CD1c-positive myeloid dendritic cell (primary cell): ENCODE data around the gene ATF7.
"Not testable (repeated sequence)": the region's sequence is repeated elsewhere in the genome, so short reads cannot be mapped to it uniquely, and the experiment has no call there.

Experiments used
- DNase-seq: peaks from one replicate; pipeline ENCODE4 v3.0.0-alpha.2; 2016; ENCODE audit errors: extremely low spot score

Gene ATF7

DNA sequence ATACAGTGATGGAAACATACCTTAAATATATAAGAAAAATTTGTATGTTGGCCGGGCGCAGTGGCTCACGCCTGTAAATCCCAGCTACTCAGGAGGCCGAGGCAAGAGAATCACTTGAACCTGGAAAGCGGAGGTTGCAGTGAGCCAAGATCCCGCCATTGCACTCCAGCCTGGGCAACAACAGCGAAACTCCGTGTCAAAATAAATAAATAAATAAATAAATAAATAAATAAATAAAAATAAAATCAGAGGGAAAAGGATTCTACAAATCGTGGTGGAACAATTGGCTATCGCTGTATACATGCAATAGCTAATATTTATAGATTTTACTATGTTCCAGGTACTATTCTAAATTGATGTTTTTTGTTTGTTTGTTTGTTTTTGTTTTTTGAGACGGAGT is 1.7 kb upstream of the ATF7 start:
- no peak for DNase-seq

DNA sequence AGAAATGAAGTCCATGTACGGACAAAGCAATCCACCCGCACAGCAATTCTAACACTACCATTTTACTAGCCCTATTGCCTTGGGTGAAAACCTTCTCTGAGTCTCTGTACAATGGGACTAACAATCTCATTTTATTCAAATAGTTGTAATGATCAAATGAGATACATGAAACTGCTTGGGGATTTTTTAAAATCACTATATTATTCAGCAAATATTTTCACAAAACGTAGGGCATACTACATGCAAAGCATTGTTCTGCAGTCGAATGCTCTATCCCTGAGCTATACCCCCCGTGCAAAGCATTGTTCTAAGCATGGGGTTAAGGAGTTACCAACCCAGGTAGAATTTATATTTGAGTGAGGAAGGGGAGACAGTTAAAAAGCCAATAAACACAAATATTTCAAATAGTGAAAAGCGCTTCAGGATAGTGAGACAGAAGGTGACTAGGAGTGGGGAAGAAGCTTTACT is 554 bp upstream of the ATF7 start:
- DNase-seq: no peak

DNA sequence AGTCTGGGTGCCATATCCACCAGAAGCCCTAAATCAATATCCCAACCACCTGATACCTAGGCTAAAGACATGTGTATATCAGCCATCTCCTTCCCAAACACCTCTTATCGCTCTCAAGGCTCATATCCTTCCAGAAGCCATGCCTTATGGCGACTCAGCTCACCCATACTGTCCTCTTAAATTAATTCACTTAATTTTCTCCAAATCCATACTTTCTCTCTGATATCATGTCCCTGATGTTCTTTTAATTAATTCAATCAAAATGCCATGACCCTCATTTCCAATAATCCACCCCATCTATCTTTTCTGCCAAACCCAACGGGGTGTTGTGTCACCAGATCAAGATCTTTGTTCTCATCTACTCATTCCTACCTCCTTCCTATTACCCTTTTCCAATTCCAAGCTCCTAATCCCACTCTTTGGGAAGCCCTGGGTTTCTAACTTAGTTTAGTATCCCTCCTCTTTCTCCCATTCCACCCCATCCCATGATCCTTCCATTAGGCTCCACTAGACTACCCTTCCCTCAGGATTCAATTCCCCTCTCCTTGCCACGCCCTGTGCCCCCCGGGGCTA is 723 bp downstream of the ATF7 start:
- DNase-seq: no peak

DNA sequence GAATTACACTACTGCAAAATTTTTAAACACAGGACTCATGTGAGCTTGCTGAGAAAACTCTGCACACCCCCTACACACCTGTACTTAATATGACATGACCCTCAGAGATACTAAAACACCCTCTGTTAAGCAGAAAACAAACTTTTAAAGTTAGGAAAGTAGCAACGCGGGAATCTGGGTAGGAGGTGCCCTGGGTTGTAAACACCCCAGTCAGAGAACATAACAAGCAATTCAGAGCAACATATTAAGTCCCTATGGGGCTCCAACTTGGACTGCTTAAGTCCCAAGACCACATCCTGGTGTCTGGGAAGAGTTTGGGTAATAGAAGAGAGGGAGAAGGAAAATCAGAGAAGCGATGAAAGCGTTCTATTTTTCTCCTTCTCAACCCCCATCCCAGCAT is 1.2 kb downstream of the ATF7 start:
- DNase-seq: no peak

DNA sequence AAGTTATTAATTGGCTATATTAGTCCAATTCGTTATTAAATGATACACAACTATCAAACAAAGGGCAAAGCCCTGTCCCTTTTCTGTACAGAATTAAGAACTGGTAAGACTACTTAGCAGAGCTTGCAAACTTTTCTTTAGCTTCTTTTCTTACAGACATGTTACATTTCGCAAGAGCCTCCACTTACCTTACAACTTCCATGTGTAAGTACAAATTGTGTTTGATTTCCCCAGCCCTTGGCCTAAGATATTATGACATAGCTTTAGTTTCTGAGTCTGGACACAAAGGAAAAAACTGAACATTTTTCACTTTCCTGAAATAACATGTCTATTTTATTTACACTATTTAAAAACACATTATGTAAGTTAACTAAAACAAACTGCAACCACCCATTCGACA is 1.7 kb downstream of the ATF7 start:
- peak; percentile 14 for DNase-seq

DNA sequence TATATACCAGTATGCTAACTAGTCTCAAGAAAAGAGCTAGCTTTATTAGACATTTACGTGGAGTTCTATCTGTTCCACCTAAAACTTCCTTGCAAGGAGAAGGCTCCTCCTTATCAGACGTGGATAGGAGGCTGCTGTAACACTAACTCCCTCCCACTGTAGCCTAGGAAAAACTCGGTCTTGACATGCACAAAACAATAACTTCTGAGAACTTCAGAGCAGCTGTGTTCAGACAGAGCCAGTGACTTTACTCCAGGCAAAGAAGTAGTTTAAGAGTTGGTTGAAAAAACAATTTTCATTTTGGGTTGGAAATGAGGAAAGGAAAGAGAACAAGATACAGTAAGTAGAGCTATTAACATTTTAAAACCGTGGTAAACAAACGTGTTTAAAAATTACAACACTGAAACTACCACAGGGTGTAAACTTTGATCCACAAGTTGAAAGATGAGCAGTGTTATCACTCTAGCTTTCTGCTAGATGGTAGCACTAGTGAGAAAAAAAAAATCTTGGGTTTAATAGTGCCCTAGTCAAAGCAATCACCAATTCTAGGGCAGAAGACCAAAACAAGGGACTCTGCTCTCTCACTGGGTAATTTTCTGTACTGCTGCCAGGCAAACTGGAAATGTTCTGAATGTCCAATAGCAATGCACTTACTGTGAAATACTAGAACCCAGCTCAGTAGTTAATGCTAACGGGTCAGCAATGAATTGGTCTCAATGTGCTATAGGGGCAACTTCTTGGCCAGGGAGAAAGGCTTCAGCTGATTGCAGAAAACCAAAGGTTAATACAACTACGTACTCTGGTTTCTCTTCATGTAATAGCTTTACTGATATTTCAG is 2.4 kb downstream of the ATF7 start:
- DNase-seq: no peak

DNA sequence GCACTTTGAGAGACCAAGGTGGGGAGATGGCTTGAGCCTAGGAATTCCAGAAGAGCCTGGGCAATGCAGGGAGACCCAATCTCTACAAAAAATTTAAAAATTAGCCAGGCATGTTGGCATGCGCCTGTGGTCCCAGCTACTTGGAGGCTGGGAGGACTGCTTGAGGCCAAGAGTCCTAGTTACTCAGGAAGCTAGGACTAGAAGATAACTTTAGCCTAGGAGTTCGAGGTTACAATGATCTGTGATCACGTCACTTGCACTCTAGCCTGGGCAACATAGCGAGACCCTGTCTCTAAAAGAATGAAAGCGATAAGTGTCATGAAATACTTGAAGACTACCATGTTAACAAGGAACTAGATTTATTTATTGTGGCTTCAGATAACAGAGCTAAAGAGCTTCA is 3.5 kb downstream of the ATF7 start:
- DNase-seq: no peak

DNA sequence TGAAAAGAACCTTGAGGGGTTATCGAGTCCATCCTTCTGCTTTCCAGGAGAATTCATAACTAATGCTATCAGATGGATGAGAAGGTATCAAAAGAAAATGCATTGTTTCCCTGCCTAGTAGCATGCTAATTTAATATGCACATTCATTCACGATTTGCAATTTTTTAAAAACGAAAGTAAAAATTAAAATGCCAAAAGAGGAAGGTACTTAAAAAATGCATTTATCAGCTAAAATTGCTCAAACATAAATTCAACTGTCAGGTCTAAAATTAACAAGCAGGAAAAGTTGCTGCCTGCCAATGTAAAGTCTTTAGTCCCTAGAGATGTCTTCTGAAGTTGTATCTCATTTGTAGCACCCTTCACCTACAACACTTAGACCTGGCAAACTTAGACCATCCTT is 7.9 kb downstream of the ATF7 start:
- peak; percentile 41 for DNase-seq

DNA sequence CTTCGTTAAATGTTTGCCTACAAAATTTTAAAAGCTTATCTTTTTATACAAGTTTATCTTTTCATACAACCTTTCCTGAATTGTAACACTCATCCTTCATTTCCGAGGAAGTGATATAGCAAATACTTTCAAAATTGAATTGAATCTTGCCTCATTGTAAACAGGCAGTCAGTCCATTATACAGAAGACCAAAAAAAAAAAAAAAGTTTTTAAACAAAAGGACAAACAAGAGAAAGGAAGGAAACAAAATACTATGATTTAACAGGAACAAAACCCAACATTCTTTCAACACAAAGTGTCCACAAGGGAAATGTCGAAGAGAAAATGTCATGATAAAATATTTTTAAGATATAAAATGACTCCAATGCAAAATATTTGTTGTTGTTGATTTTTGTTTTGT is 8.5 kb downstream of the ATF7 start:
- DNase-seq: peak; percentile 5

DNA sequence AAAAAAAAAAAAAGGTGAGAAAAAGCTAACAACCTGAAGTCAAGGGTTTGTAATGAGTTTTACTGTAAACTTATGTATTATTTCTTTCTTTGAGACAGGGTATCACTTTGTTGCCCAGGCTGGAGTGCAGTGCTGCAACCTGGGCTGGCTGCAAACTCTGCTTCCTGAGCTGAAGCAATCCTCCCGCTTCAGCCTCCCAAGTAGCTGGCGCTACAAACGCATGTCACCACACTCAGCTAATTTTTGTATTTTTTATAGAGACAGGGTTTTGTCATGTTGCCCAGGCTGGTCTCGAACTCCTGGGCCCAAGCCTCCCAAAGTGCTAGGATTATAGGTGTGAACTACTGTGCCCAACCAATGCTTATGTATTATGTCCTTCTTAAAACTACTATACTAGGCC is 9.2 kb downstream of the ATF7 start:
- DNase-seq: no peak

DNA sequence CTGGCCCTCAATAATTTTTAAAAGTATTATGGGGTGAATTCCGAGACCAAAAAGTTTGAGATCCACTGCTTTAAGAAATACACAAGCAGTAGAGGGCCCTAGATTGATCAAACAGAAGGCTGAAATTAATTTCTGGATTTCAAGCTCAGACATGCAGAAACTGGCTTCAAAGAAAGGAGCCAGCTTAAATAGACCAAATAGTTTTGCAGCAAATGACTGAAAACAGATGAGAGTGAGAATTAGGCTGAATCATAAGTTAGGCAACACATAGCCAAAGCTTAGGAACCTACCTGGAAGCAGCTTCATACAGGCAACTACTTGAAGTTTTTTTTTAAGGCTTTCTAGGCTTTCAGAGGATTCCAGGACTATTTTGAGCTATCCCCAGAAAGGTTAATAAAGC is 12.4 kb downstream of the ATF7 start:
- DNase-seq: no peak

DNA sequence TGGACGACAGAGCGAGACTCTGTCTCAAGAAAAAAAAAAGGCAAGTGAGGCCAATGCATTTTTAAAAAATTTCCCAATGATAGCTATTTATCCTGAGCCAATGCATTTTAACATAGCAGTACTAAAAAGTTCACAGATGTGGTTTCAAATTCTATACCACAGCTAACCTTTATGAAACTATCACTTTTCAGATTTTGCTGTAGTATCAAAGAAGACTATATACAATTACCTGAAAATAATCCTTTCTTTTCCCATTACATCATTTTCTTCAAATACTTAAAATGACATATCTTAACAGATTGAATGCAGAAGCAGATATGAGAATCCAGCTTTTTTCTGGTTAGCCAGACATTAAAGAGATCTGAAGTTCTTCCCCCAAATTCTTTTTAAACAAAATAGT is 13.2 kb downstream of the ATF7 start:
- no peak for DNase-seq

DNA sequence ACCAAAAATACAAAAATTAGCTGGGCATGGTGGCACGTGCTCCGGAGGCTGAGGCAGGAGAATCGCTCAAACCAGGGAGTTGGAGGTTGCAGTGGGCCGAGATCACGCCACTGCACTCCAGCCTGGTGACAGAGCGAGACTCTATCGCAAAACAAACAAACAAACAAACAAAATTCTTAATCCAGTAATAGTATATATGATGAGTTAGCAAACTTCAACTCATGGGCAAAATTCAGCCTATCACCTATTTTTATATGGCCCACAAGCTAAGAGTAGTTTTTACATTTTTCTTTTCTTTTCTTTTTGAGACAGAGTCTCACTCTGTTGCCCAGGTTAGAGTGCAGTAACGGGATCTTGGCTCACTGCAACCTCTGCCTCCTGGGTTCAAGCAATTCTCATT is 14.9 kb downstream of the ATF7 start:
- no peak for DNase-seq

DNA sequence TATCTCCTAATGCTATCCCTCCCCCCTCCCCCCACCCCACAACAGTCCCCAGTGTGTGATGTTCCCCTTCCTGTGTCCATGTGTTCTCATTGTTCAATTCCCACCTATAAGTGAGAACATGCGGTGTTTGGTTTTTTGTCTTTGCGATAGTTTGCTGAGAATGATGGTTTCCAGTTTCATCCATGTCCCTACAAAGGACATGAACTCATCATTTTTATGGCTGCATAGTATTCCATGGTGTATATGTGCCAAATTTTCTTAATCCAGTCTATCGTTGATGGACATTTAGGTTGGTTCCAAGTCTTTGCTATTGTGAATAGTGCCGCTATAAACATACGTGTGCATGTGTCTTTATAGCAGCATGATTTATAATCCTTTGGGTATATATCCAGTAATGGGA is 19.5 kb downstream of the ATF7 start:
- DNase-seq: not testable (repeated sequence)

DNA sequence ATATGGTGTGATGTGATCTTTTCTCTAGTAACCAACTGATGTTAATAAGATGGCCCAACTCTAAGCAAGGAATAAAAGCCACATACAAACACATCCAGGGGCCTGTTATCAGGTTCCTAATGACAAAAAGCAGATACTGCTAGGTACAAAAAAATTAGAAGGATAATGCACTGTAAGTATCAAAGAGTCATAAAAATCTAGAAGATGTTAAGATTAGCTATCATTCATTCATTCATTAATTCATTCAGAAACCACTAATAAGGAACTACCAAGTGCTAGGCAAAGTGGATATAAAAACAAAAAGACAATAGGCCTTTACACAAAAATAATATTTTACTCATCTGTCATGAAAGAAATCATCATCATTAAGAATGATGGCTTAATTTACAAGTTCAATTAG is 21.6 kb downstream of the ATF7 start:
- no peak for DNase-seq

DNA sequence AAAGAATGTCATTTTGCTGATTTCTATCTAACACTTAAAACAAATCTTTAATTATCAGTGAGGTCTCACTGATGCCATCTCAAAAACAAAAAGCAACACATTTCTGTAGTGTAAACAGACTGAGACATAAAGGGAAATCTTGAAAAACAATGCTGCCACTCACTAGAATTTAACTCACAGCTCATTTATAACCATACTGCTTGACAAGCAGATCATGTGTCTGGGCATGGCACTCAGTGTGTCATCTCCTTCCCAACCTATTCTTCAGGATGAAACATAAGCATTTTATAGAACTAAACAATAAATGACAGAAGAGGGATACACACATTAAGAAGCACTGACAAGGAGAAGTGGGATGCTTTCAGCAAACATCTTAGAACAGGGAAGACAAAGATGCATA is 22.4 kb downstream of the ATF7 start:
- no peak for DNase-seq

DNA sequence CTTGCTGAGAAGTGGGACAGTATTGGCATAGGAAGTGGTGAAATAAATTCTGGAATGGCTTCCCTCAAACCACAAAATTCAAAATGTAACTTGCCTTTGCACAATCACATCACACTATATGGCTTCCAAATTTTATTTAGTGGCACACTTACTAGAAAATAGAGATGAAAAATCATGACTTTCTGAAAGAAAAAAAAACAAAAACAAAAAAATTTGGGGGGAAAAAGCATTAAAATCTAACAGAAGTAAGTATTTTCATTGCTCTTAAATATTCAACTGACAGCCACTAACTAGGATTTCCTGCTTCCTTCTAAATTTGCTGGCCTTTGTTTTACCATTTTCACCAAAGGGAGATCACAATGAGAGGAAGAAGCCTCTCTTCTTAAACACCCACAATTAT is 23.0 kb downstream of the ATF7 start:
- DNase-seq: no peak

DNA sequence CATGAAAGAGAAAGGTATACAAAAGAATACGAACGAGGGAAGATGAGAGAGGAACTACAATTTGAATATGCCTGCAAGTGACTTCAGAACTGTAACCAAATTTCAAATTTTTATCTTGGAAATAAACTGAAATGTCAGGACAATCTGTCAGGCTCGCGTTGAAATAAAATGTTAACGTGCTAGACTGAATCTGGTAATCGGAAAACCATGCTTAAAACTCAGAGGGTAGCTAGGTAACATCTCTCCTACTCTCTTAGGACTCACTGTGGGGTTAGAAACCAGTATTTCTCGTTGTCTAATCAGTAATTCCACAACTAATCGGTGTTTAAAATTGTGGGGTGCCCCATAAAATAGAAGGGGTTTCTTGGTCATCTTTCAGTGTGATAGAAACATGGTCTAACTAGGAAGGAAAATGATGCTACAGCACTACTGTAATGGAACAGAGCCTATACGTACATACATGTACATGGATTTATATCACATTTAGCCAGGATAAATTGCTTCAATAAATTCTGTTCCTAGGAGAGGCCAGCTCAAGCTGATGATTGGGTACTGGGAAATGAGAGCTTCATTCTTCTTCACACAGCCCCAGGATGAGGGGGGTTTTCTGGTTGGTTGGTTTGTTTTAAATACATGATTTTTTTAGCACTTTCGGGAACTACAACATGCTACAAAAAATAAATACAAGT is 23.9 kb downstream of the ATF7 start:
- no peak for DNase-seq

DNA sequence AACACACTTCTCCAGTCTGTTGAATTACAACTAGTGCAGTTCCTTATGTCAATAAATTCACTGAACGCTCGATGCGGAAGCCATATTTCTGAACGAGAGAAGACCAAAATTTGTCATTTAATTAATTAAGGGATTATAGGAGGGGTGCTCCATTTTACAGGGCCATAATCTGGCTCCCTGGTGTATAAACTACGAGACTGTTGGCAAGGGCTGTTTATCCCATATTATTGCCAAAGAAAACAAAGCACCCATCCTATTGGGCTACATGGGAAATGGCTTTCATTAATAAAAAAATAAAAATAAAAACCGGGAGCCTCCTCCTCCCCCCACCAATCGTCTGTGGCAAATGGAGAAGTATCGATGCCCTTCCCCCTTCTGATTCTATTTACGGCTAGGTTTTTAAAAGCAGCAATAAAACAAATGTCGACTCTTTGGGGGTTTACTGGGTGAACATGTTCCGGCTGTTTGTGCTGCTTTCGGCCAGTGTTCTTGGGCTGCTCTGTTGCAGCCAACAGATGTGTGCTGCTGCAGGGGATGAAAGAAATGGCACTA is 24.8 kb downstream of the ATF7 start:
- DNase-seq: no peak

DNA sequence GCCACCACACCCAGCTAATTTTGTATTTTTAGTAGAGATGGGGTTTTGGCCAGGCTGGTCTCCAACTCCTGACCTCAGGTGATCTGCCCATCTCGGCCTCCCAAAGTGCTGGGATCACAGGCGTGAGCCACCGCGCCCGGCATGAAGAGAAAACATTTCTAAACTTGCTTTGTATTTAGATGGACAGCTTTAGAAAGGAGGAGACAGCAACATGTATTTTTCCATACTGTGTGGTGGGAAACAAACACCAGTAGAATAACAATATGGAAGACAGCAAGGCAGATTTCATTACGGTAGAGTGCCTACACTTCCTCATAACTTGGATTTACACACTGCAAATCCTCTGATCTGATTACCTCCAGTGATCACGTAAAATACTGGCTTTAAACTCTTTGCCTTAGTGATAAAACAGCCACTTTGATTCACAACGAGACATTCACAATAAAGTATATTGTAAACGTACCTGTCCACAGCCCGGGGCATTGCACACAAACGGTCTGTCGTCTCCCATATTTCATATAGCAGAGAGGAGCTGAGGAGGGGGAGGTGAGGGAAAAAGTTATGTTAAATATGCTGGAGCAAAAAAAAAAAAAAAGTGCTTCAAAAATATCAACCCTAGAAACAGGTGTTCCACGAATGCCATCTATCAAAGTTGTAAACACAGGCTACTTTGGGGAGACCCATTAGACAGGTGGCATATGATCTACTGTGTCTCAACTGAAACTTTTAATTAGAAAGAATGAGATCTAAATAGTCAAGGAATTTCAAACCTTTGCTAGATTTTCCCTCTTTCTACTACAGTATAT is 25.5 kb downstream of the ATF7 start:
- DNase-seq: no peak

DNA sequence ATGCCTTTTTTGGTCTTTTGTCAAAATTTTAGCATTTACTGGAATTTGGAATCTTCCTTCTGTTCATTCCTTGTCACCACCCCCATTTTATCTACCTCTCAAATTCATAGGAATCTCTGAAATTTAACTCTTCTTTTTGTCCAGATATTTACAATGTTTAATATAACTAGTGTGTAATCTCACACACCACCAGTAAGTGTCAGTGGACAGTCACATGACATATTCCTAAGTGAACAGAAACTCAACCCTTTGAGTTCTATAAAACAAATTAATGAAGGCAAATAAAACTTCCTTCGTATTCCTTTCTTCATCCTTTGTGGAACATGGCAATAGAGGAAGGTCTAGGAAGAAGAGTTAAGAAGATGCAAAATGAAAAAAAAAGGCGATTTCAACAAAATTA is 26.6 kb downstream of the ATF7 start:
- no peak for DNase-seq

DNA sequence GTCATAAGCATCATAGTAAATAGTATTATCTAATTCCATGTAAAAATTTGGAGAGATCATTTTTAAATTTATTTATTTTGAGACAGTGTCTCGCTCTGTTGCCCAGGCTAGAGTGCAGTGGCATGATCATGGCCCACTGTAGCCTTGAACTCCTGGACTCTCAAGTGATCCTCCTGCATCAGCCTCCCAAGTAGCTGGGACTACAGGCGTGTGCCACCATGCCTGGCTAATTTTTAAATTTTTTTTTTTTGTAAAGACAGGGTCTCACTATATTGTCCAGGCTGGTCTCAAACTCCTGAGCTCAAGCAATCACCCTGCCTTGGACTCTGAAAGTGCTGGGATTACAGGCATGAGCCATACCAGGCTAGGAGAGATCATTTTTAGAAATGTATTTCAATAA is 27.2 kb downstream of the ATF7 start:
- not testable (repeated sequence) for DNase-seq
